ENCODE data around the gene MAGEB6. TPM values are rescaled to one million over a fixed set of nuclear protein-coding genes. Genes with fewer than 3 reads are reported as not detected.

Gene MAGEB6
- total and polyA plus RNA-seq, 4 donors = not detected

DNA sequence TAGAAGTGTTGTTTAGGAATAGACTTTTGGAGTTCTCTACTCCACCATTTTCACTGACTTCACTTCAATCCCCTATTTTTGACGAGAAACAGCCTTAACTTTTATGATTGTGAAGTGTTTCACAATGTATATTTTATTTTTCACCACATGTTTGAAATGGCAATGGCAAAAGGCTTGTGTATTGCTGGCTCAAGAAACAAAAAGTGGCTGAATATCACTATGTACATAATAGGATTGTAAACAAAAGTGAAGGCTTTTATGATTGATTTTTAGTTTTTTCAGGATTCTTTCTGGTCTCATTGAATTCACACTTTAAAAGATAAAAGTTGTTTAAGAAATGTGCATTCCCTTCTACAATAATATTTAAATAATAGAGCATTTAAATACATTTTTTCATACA lies 41.9 kb downstream of the MAGEB6 start:
- H3K9me3 ChIP-seq (ENCODE audit: control insufficient read depth in 4 of 4, low read length in 3 of 4) = no peaks in the 10 kb centered on the region
- H3K9ac ChIP-seq (ENCODE audit: low read depth in 1 of 2, low read length in 2 of 2) = no peak overlapping the region
- WGBS = 64% methylated on average over 1 of the region's 1 CpG
- H3K4me1 ChIP-seq (ENCODE audit: control insufficient read depth in 4 of 4, insufficient read depth in 4 of 4, low read length in 3 of 4) = no peaks in the 10 kb centered on the region
- no peak for TF ChIP-seq NR2F2 (IDR thresholded peaks at IDR 0.05)
- TF ChIP-seq EGR1 (IDR thresholded peaks at IDR 0.05; ENCODE audit: low read depth in 2 of 2) = no peak
- no peak for TF ChIP-seq HNF4G (IDR thresholded peaks at IDR 0.05)
- no peak for TF ChIP-seq SP1 (IDR thresholded peaks at IDR 0.05)
- TF ChIP-seq FOXA2 (IDR thresholded peaks at IDR 0.05) = no peak
- TF ChIP-seq, protein P1, sequence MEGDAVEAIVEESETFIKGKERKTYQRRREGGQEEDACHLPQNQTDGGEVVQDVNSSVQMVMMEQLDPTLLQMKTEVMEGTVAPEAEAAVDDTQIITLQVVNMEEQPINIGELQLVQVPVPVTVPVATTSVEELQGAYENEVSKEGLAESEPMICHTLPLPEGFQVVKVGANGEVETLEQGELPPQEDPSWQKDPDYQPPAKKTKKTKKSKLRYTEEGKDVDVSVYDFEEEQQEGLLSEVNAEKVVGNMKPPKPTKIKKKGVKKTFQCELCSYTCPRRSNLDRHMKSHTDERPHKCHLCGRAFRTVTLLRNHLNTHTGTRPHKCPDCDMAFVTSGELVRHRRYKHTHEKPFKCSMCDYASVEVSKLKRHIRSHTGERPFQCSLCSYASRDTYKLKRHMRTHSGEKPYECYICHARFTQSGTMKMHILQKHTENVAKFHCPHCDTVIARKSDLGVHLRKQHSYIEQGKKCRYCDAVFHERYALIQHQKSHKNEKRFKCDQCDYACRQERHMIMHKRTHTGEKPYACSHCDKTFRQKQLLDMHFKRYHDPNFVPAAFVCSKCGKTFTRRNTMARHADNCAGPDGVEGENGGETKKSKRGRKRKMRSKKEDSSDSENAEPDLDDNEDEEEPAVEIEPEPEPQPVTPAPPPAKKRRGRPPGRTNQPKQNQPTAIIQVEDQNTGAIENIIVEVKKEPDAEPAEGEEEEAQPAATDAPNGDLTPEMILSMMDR (IDR thresholded peaks at IDR 0.05; ENCODE audit: low read depth, low read length, missing input control) = no peak
- TF ChIP-seq GABPA (IDR thresholded peaks at IDR 0.05 in 1 of 2, conservative IDR thresholded peaks at IDR 0.05 in 1 of 2) = no peak
- TF ChIP-seq, protein P2, sequence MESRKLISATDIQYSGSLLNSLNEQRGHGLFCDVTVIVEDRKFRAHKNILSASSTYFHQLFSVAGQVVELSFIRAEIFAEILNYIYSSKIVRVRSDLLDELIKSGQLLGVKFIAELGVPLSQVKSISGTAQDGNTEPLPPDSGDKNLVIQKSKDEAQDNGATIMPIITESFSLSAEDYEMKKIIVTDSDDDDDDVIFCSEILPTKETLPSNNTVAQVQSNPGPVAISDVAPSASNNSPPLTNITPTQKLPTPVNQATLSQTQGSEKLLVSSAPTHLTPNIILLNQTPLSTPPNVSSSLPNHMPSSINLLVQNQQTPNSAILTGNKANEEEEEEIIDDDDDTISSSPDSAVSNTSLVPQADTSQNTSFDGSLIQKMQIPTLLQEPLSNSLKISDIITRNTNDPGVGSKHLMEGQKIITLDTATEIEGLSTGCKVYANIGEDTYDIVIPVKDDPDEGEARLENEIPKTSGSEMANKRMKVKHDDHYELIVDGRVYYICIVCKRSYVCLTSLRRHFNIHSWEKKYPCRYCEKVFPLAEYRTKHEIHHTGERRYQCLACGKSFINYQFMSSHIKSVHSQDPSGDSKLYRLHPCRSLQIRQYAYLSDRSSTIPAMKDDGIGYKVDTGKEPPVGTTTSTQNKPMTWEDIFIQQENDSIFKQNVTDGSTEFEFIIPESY (IDR thresholded peaks at IDR 0.05) = no peak
- TF ChIP-seq ATF3 (IDR thresholded peaks at IDR 0.05) = no peak
- TF ChIP-seq, protein P3, sequence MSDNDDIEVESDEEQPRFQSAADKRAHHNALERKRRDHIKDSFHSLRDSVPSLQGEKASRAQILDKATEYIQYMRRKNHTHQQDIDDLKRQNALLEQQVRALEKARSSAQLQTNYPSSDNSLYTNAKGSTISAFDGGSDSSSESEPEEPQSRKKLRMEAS (IDR thresholded peaks at IDR 0.05) = no peak
- TF ChIP-seq HNF4A (conservative IDR thresholded peaks at IDR 0.05) = no peak
- no peak for TF ChIP-seq TAF1 (conservative IDR thresholded peaks at IDR 0.05)
- H3K36me3 ChIP-seq (ENCODE audit: control insufficient read depth in 4 of 4, insufficient read depth in 3 of 4, low read depth in 1 of 4, low read length in 3 of 4) = no peaks in the 10 kb centered on the region
- DNase-seq (ENCODE audit: low spot score) = no peak
- no peak overlapping the region for H3K4me3 ChIP-seq (ENCODE audit: low read depth in 1 of 3, low read length in 3 of 3)
- H3K27me3 ChIP-seq (ENCODE audit: control insufficient read depth in 4 of 4, insufficient read depth in 4 of 4, low read length in 3 of 4) = no peaks in the 10 kb centered on the region
- no peak overlapping the region for H3K27ac ChIP-seq (ENCODE audit: low read depth in 1 of 2, low read length in 2 of 2)

Other genes starting within 250 kb of the MAGEB6 start
- not detected for gene MAGEB18, start 54.1 kb upstream of the MAGEB6 start, total RNA-seq
- not detected for gene MAGEB18, start 54.1 kb upstream of the MAGEB6 start, polyA plus RNA-seq
- not detected for gene MAGEB6B, start 31.8 kb upstream of the MAGEB6 start, total RNA-seq
- not detected for gene MAGEB6B, start 31.8 kb upstream of the MAGEB6 start, polyA plus RNA-seq
- not detected for gene MAGEB5, start 23.7 kb downstream of the MAGEB6 start, total RNA-seq
- gene MAGEB5, start 23.7 kb downstream of the MAGEB6 start, polyA plus RNA-seq = not detected